HG03097 (cell line): ENCODE measurements around the gene CCL27.
A peak's percentile ranks its signal among the peaks of the same experiment; 100 is the strongest.
"Not testable (repeated sequence)": the region's sequence is repeated elsewhere in the genome, so short reads cannot be mapped to it uniquely, and the experiment has no call there.

Experiments
- ATAC-seq: cut with Tn5 transposase; IDR thresholded peaks from one replicate; pipeline ENCODE4 v1.9.1; 2021; ENCODE audit not compliant: unreplicated experiment, low FRiP score

The CCL27 gene

DNA sequence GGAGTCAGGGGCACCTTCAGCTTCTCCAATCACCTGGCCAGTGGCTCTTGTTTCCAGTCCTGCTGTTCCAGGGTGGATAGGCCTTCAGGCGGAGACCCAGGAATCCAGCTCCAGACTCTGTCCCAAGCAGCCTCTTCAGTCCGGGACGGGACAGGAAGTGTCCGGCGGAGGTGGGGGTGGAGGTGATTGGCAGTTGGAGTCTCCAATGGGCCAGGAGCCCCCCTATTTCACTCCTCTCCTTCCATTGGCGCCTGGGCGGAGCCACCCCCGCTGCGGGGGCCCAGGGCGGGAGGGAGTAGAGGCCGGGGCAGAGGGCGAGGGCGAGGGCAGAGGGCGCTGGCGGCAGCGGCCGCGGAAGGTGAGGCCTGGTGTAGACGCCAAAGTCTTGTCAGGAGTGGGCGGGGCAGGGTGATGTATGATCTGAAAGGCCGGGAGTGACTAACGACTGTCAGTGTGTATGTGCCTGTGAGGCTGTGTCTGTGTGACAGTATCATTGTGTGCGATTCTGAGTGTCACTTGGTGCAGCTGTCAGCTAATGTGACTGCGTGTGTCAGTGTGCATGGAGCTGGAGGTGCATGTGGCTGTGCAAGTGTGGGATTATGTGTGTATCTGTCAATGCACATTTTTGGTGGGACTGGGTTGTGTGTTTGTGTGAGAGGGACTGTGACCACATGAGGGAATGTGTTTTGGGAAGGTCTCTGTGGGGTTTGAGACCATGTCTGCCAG lies 10.4 kb downstream of the CCL27 start, which contains the start of gene IL11RA:
IL11RA (plus strand) TSS at position 310 of the 726 bp plus-strand sequence. CDS start 3,033 bp downstream, outside the sequence.
- no peak for ATAC-seq

DNA sequence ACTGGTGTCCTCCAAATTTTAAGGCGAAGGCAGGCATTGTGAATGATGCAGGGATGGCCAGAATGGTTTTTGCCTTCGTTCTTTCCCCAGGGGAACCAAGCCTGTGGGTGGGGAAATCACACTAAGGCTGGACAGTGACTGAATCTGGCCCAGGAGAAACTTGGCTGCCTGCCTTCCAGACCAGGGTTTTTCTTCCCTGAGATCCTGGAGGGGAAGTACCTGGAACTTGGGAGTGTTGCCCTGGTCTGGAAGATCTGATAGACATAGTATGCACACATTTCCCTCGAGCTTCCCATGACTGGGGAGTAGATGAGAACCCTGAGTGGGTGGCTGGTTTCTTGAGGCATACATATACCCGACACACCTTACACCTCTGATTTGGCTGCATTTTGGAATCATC lies 11.1 kb downstream of the CCL27 start:
- ATAC-seq: no peak

DNA sequence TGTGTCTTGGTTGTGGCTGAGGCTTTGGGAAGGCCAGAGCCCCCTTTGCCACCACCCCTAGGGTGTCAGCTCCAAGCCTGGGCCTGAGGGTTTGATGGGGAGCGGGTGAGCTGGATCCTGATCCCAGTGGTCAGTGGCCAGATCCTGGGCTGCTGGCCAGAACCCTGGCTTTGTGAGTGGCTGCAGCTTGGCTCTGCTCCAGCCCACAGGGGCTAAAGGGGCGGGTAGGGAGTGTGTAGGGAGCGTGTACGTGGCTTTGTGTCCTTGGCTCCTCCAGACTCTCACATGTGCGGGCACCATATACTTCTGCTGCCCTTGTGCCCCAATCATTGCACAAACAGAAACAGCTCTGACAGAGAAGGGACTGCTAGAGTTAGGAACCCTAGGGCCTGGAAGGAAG lies 11.6 kb downstream of the CCL27 start:
- ATAC-seq: no peak

DNA sequence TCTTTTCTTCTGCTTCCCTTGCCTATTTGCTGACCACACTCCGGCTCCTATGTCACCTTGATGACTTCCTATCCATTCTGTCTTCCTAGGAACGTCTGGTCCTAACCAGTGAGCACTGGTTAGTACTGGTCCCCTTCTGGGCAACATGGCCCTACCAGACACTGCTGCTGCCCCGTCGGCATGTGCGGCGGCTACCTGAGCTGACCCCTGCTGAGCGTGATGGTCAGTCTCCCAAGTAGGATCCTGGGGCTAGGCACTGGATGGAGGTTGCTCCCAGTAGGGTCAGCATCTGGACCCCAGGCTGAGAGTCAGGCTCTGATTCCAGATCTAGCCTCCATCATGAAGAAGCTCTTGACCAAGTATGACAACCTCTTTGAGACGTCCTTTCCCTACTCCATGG lies 13.8 kb downstream of the CCL27 start:
- no peak for ATAC-seq

DNA sequence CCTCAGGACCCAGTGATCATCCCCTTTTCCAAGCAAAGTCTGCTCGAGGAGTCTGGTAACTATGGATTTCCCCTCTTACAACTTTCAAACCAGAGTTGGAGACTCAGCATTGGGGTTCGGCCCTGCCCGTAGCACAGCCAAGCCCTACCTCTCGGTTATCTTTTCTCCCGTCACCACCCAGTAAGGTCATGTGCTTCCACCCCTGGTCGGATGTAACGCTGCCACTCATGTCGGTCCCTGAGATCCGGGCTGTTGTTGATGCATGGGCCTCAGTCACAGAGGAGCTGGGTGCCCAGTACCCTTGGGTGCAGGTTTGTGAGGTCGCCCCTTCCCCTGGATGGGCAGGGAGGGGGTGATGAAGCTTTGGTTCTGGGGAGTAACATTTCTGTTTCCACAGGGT lies 14.8 kb downstream of the CCL27 start:
- no peak for ATAC-seq

DNA sequence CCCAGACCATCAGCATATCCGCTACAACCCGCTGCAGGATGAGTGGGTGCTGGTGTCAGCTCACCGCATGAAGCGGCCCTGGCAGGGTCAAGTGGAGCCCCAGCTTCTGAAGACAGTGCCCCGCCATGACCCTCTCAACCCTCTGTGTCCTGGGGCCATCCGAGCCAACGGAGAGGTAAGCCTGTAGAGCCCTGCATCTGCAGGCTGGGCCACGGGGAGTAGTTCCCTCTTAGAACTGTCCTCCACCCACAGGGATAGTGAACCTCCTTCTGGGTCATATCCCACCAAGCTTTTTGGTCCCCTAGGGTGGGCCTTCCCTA lies 15.4 kb downstream of the CCL27 start:
- ATAC-seq: peak; percentile 2

DNA sequence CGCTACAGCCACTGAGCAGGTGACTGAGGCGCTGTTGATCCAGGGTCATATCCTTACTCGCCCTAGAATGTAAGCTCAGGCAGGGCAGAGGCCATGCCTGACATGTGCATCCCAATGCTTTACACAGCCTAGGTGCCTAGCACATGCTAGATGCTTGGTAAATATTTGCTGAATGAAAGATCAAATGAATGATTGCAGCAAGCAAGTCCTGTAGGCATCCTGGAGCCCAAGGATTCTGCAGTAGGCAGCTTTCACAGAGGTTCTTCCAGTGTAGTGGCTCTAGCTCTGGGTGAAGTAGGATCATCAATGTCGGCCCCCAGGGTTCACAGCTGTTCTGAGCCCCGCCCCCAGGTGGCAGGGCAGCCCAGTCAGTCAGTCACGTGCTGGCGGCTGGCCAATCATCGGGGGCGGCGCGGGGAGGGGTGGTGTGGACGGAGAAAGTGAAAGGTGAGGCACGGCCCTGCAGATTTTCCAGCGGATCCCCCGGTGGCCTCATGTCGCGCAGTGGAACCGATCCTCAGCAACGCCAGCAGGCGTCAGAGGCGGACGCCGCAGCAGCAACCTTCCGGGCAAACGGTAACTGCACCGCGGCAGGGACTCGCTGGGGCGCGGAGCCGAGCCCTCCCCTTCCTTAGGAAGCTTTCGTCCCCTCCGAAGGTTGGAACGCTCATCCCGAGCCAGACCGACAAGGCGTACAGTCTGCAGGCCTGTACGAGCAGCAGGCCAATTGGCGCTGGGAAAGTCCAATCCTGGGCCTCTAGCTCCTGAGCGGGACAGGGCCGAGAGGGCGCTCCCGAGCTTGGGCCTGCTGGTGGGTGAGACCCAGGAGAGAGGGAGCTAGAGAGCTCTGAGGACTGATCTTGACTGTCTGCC lies 16.0 kb downstream of the CCL27 start, which contains the start of gene GALT:
GALT (plus strand) TSS at position 465 of the 873 bp plus-strand sequence; CDS start at position 495, 30 bp downstream.
- peak; percentile 82 for ATAC-seq

DNA sequence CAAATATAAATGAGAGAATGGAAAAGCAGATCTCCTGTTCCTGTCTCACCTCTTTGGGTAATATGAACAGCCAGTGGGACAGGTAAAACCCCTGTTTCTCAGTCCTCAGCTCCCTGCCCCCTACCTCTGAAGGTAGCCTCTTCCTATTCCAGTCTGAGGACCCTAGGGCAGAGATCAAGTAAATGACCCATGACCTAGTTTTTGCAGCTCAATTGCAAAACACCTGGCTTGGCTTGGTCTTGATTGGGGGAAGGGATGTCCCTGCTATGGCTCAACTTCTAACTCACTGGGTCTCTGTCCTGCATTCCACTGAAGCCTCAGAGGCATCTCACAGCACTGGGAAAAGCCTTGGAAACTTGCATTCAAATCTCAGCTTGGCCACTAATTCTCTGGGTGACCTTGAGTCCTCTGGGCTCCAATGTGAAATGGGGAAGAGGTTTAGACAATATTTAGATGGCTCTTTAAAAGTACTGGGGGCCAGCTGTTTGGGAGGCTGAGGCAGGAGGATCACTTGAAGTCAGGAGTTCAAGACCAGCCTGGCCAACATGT lies 17.6 kb downstream of the CCL27 start:
- ATAC-seq: no peak

DNA sequence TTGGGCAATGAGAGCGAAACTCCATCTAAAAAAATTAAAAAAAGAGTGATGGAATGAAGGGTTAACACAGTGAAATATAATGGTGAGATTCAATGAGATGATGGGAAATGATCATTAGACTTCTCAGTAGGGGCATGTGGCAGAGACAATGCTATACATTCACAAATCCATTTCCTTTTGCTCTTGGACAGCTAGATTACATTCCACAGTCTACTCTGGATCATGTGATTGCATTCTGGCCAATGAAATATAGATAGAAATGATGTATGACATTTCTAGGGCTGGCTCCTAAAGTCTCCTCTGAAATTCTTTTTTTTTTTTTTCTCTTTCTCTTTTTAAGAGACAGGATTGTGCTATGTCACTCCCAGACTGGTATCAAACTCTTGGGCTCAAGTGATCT lies 19.8 kb downstream of the CCL27 start:
- ATAC-seq: no peak

DNA sequence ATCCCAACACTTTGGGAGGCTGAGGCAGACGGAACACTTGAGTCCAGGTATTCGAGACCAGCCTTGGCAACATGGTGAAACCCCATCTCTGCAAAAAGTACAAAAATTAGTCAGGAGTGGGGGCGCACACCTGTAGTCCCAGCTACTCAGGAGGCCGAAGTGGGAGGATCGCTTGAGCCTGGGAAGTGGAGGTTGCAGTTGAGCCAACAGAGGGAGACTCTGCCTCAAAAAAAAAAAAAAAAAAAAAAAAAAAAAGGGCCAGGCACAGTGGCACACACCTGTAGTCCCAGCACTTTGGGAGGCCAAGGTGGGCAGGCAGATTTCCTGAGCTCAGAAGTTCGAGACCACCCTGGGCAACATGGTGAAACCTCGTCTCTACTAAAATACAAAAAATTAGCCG lies 23.1 kb downstream of the CCL27 start:
- ATAC-seq: not testable (repeated sequence)

DNA sequence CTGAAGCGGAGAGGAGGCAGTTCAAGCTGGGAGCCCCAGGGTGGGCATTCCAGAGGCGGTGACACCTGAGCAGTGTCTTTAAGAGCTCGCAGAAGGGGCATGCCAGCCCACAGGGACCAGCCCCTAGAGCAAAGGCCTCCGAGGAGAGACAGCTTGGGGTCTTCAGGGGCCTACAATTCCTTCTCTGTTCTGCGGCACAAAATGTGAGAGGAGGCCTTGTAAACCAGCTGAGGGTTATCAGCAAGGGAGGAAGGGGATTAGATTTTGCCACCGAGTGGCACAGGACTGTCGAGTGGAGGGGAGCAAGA lies 24.4 kb downstream of the CCL27 start:
- no peak for ATAC-seq

DNA sequence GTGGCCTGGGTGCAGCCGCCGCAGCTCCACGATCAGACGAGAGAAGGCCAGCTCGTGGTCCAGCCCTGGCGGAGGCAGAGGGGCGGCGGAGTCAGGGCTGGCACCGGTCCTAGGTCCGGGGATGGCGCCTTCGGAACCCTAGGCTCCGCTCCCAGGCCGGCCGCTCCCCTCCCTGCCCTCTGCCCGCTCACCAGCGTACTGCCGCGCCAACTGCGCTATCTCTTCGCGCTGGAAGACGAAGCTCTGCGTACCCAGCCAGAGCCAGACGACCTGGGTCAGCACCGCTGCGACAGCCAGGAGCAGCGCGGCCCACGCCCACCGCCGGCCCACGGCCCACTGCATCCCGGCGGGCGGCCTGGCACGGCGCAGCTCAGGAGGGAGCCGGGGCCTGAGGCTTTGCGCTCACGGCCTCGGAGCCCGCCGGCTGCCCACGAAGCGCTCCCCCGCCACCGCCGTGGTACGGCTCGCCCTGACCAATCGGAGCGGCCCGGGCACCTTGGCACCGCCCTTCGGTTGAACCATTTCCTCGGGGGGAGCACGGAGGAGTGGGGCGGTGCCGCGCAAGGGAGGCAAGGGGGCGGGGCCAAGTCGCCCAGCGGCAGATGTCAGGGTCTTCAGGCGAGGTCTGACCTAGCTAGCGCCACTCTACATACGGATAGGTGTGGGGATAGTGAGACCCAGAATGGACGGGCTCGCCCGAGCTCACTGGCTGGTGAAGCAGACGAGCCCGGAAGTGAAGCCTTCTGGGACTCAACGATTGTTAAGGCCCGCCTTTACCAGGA lies 24.9 kb downstream of the CCL27 start, which contains the start of gene SIGMAR1:
SIGMAR1 (minus strand) TSS at position 432 of the 782 bp plus-strand sequence; CDS start at position 342, 90 bp downstream.
- ATAC-seq: peak; percentile 85

DNA sequence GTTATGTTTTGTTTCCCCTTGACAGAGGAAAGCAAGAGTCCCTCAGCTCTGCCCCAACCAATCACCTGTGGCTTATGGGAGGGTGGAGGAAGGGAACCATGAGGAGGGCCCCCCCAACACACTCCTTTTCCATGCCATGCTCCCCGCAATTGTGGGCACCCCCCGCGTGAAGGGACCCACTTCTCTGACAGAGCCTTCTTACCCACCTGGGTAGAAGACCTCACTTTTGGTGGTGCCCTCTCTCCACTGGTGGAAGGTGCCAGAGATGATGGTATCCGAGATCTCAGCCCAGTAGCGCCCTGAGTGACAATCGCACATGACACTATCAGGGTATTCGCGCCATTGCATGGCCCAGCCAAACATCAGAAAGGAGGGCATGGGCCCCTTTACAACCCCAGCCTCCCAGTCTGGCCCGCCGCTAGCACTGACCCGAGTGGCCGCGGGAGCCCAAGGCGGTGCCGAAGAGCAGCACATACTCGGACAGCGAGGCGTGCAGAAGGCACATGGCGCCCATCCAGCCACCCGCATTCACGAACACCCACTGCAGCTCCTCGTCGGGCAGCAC lies 25.6 kb downstream of the CCL27 start:
- no peak for ATAC-seq

DNA sequence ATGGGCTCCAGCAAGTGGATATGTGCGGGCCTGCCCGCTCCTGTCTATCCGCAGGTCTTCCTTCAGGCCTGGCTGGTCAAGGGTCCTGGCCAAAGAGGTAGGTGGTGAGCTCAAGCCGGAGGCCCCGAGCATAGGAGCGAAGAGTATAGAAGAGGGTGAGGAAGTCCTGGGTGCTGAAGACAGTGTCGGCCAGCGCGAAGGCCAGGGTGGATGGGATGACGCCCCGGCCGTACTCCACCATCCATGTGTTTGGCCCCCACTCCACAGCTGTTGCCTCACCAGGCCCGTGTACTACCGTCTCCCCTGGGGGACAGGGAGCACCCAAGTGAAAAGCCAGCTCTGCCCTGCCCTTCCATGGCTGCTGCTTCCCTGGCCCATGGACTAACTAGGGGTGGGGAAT lies 26.9 kb downstream of the CCL27 start:
- ATAC-seq: no peak

DNA sequence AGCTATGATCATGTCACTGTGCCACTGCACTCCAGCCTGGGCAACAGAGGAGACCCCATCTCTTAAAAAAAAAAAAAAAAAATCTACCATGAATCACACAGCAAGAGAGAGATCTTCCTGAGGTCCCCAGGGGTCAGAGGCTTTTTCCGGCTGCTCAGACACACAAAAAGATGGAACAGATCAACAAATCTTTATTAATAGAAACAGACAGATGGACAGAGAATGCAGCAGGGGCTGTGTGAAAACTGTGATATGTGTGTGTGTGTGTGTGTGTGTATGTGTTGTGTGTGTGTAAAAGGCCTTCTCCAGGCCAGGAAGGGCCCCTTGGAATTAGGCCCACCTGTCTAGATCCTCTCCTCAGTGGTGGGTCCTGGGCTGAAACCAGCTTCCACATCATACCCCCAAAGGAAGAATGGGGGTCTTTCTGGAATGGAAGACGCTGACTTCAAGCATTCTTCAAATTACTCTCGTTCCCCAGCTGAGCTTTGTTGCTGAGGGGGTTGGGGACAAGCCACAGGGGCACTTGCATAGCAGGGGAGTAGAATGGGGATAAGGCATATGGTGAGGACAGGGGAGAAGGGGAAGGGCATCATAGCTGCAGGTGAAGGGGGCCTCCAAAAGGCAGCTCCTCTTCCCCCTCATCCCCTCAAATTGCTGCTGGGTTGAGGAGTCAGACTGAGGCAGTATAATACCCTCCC lies 27.8 kb downstream of the CCL27 start:
- ATAC-seq: no peak

DNA sequence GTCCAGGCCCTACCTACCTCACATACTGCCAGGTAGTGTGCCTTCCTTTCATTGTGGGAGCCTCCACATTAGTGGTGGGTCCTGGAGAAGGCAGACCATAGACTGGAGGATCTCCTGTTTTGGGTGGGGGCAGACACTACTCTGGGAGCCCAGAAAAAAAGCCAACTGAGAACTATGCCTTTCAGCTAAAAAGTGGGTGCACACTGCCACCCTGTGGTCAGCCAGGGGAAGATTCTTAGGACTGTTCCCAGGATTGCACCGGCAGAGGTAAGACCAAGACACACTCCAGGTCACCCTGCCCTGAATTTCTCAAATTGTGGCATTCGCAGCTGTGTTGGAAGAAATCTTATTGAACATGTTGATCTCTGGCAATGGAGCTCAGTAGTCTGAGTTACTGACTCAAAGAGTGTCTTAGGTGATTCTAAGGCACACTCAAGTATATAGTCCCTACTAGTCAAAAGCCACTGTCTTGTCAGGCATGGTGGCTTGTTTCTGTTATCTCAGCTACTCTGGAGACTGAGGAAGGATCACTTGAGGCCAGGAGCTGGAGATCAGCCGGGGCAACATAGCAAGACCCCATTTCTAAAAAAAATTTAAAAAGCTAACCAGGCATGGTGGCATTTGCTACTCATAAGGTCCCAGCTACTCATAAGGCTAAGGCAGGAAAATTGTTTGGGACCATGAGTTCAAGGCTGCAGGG lies 28.5 kb downstream of the CCL27 start:
- ATAC-seq: no peak

DNA sequence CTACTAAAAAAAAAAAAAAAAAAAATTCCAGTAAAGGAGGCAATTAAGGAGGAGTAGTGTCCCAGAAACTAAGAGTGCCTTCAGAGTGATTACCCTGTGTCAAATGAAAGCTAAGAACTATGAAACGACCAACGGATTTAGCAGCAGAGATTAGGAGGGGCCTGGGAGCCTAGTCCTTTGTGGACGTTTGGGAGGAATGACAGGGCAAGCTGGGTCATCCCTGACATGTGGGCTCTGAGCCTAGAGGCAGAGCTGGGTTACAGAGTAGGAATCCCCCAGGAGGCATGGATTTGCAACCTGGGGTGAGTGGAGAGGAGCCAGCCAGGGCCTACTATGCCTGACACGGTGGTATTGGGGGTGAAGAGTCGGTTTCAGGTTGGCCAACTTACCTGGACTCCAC lies 29.3 kb downstream of the CCL27 start:
- ATAC-seq: no peak

DNA sequence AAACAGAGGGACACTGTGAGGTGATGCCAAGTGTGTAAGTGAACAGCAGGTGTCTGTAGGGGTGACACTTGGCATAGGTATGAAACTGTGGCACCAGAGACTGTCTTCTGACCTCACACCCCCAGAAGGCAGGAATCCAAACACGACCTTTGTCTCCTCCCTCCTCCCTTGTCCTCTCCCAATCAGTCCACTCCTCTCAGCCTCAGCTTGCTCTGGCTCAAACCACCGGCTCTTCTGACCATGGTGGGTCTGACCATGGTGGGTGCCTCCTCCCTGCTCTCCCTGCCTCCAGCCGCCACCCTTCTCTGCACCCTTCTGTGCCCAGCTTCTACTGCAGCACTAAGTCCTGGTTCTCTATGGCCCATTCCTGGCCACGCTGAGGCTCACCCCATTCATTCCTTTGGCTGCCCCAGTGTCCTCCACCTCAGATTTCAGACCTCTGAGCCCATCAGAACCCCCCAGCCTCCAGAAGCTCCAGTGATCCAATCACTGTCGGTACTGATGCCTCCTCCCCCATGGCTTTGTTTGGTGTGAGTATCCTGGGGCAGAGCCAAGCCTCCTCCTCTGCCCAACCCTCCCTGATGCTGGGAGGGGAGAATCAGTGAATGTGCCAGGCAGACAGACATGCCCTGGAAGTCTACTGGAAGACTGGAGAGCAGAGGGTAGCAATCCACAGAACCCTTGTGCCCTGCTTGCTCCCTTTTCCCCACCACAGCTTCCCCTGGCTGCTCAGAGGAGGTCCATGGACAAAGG lies 31.9 kb downstream of the CCL27 start:
- no peak for ATAC-seq

DNA sequence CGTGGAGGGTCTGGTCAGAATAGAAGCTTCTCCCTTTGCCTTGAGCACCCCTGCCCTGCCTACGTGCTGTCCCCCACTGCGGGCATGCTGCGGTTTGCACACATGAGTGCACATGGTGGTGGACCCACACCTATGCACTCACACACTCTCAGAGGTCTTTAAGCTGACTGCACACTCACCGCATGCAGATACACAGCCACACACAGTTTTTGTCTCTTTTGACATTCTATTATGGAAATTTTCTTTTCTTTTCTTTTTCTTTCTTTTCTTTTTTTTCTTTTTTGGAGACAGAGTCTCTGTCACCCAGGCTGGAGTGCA lies 33.0 kb downstream of the CCL27 start:
- ATAC-seq: no peak
